K562 (cell line): ENCODE data around the gene TMEM86B. TPM values are rescaled to one million over a fixed set of nuclear protein-coding genes. Genes with fewer than 3 reads are reported as not detected.

Experiments
- ATF1 ChIP-seq, 2 experiments: fragments of 450-650 bp in 1 of 2; IDR thresholded peaks; 2 replicates each; pipeline ENCODE4 v1.6.1; 2016; ENCODE audit warnings: missing compliant biosample characterization in 1 of 2, missing genetic modification characterization in 1 of 2
- CHD2 ChIP-seq: IDR thresholded peaks from 2 replicates; pipeline ENCODE4 v1.6.1; 2011; ENCODE audit warnings: low read depth, low read length
- DEAF1 ChIP-seq: fragments of 450-650 bp; formaldehyde crosslinking; IDR thresholded peaks from 2 replicates; pipeline ENCODE4 v1.4.0; 2020; ENCODE audit warnings: mild to moderate bottlenecking, moderate library complexity
- FOXJ2 ChIP-seq: fragments of 200-800 bp; sonication (Bioruptor generic); IDR thresholded peaks from 2 replicates; pipeline ENCODE4 v1.6.1; 2016; ENCODE audit warnings: missing genetic modification characterization, missing compliant biosample characterization
- HMBOX1 ChIP-seq: sonication (generic); IDR thresholded peaks from 2 replicates; pipeline ENCODE4 v1.6.1; 2016
- HMG20B ChIP-seq: fragments of 250-450 bp; sonication (Bioruptor Pico); IDR thresholded peaks from 2 replicates; pipeline ENCODE4 v1.5.0; 2021; ENCODE audit warnings: mild to moderate bottlenecking
- MGA ChIP-seq: fragments of 450-650 bp; IDR thresholded peaks from 2 replicates; pipeline ENCODE4 v1.6.1; 2016; ENCODE audit warnings: mild to moderate bottlenecking, moderate library complexity
- POLR2AphosphoS2 ChIP-seq: IDR thresholded peaks from 2 replicates; pipeline ENCODE4 v1.6.1; 2012; ENCODE audit warnings: low read length, improper control_type of control experiment
- PYGO2 ChIP-seq: fragments of 450-650 bp; IDR thresholded peaks from 2 replicates; pipeline ENCODE4 v1.6.1; 2016; ENCODE audit warnings: mild to moderate bottlenecking, missing genetic modification characterization, moderate library complexity, missing compliant biosample characterization
- RBM25 ChIP-seq: fragments of 200-400 bp; formaldehyde crosslinking; IDR thresholded peaks from 2 replicates; pipeline ENCODE4 v1.6.1; 2018; ENCODE audit warnings: low read length, low read depth, moderate library complexity; ENCODE audit not compliant: severe bottlenecking
- SMAD2 ChIP-seq: fragments of 150-350 bp; IDR thresholded peaks from 2 replicates; pipeline ENCODE4 v1.6.1; 2014; ENCODE audit warnings: low read depth, mild to moderate bottlenecking, low read length
- TCF7L2 ChIP-seq: fragments of 150-350 bp; IDR thresholded peaks from 2 replicates; pipeline ENCODE4 v1.6.1; 2016; ENCODE audit warnings: low read depth, mild to moderate bottlenecking, low read length, moderate library complexity
- ZNF121 ChIP-seq: sonication (generic); formaldehyde crosslinking; conservative IDR thresholded peaks from 2 replicates; pipeline ENCODE4 v1.8.0; 2022; ENCODE audit warnings: missing genetic modification reagents
- ZNF764 ChIP-seq: fragments of 250-450 bp; sonication (Bioruptor Pico); IDR thresholded peaks from 2 replicates; pipeline ENCODE4 v1.4.0; 2020; ENCODE audit warnings: low read depth, mild to moderate bottlenecking, moderate library complexity
- polyA plus RNA-seq, 8 experiments: library from polyadenylated mRNA; depleted of rRNA in 4 of 8; stranded (reverse) in 5 of 8; unstranded in 3 of 8; fragments of >200 nt; fragmentation: Nextera tagmentation in 2 of 8; fragmentation: Illumina TruSeq in 1 of 8; extraction: Ambion mirVana in 2 of 8; extraction: Trizol in 1 of 8; gene quantifications; 2 replicates each; pipeline versions ENCODE4 v1.2.1 to v1.2.3, GENCODE V29; 2011 to 2014; ENCODE audit warnings: inconsistent platforms in 1 of 8, missing spikeins in 1 of 8
- total RNA-seq, 7 experiments: library from RNA; depleted of rRNA in 6 of 7; stranded (reverse); fragments of >200 nt in 6 of 7; fragmentation: Illumina TruSeq in 2 of 7; extraction: Trizol in 2 of 7; gene quantifications; 2 replicates each; pipeline versions ENCODE4 v1.2.1 to v1.2.3, GENCODE V29; 2011 to 2021; ENCODE audit warnings: low replicate concordance in 1 of 7

Gene TMEM86B
- total and polyA plus RNA-seq, 9 of the 15 experiments (the other 6 are each of a cell fraction or from before 2014, with no cell fraction given), result 0.28 to 7.9 (median 2.1) TPM

- TF ChIP-seq SMAD2 (no peak), CHD2 (no peak; the same call in 1 of the 2 replicates), TCF7L2 (no peak), HMG20B (CRISPR knock-in tag) (peak; percentile 40; the same call in 1 of the 2 replicates), ATF1 (CRISPR knock-in tag; IDR thresholded peaks at IDR 0.05) (peak; percentile 41; the same call in 1 of the 2 replicates), ATF1 (tag; IDR thresholded peaks at IDR 0.05) (peak; percentile 96), ZNF121 (CRISPR knock-in tag) (peak; percentile 95), DEAF1 (CRISPR knock-in tag) (peak; percentile 12; the same call in 1 of the 2 replicates), ZNF764 (CRISPR knock-in tag) (no peak), PYGO2 (tag) (peak; percentile 48; the same call in 1 of the 2 replicates), FOXJ2 (tag) (peak; percentile 88), RBM25 (no peak), POLR2AphosphoS2 (no peak), MGA (no peak; the same call in 1 of the 2 replicates), HMBOX1 (peak; percentile 48; the same call in 1 of the 2 replicates)
These were observed 11.9 kb downstream of the TMEM86B start (continued) for GRCh38 chr19:55216461-55217198.
